ENCODE results near the gene C18orf54.

C18orf54 gene

DNA sequence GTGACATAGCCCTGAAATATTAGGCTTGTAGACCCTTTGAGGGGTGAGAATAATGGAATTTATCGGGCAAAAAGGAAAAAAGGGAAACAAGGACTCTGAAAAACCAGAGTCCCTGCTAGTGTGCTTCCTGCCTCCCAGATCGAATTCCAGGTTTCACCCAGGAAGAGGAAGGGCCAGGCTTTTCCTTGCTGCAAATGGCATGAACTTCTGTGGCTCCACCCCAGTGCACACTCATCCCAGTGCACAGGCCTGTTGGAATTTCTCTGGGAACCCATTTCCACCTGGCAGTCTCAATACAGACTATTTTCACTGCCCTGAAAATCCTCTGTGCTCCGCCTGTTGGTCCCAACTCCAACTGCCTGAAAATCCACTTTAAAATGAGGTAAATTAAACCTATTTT, 29.9 kb downstream of the C18orf54 start:
- DNase-seq = no peak

DNA sequence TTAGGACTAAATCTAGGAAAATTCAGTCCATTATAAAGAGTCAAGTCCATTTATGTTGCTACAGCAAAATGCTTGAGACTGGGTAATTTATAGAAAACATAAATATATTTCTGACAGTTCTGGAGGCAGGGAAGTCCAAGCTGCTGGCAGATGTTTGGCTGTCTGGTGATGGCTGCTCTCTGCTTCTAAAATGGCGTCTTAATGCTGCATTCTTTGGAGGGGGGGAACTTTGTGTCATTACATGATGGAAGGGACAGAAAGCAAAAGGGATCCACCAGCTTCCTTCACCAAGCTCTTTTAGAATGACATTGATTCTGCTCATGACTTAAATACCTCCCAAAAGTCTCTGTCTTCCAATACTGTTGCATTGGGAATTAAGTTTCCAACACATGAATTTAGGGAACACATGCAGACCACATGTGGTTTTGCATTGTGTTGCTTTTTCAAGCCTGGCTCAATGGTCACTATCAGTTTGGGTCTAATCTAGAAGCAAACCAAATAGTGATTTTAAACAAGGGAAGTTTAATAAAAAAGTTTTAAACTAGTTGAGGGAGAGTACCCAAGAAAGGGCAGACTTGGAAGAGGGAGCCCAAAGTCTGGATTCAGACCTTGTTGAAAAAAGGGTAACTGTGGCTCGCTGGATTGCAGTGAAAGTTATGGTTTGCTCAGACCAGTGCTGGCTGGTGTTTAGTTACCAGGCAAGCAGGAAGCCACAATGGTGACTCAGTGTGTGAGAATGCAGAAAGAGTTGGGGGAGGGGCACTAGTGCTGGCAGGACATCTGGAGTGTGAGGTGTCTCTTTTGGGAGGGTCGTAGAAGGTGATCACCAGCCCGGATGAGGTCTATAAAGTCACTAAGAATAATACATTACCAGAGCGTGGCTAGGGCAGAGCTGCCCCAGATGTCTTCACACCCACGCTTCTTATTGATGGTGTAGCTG, 30.8 kb downstream of the C18orf54 start:
- DNase-seq = no peak

DNA sequence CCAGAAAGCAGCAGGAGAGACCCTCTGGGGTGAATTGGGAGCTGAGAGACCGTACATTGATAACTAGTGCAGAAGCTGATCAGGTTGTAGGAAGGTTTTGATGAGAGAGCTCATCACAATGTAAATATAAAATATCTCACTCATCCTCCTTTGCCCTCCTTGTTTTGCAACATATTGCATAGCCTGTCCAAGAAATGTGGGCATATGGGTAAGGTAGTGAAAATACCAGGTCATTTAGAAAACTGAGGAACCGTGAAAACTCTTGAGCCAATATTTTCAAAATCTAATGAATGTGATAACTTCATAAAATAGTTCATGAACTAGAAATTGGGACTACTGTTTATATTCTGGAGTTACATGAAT, 31.4 kb downstream of the C18orf54 start:
- no peak for DNase-seq

DNA sequence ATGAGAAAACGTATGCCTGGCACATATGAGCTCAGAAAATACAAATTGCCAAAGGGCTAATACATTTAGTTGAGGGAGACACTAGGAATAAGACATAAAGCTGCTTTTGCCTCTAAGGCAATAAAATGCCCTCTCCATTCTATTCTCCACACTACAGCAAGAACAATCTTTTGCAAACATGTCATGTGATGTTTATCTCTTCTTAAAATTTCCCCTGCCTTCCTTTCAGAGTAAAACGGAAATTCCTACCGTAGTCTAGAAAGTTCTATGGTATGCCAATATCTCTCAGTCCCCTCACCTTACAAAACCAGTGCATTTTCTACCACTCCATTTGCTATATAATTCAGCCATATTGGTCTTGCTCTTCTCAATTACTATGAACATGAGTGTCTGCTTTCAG, 33.1 kb downstream of the C18orf54 start:
- no peak for DNase-seq

DNA sequence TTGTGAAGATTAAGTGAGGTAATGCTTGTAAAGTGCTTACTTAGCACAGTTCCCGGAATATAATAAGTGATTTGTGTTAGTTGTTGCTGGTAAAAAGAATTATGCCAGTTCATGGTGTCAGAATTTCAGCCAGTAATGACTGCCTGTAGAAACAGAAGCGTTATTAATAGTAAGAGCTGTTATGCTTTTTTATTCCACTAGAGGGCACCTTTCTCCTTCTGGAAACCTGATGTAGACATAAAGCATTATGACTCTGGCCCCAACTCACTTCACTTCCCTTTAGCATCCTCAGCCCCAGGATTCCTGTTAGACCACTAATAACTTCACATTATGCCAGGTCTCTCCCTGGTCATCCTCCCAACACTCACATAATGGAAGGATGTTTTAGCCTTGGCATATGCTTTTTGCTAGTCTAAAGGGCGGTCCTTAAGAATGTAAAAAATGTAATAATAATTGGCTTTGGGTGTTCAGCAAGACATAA, 34.9 kb downstream of the C18orf54 start:
- DNase-seq = no peak

DNA sequence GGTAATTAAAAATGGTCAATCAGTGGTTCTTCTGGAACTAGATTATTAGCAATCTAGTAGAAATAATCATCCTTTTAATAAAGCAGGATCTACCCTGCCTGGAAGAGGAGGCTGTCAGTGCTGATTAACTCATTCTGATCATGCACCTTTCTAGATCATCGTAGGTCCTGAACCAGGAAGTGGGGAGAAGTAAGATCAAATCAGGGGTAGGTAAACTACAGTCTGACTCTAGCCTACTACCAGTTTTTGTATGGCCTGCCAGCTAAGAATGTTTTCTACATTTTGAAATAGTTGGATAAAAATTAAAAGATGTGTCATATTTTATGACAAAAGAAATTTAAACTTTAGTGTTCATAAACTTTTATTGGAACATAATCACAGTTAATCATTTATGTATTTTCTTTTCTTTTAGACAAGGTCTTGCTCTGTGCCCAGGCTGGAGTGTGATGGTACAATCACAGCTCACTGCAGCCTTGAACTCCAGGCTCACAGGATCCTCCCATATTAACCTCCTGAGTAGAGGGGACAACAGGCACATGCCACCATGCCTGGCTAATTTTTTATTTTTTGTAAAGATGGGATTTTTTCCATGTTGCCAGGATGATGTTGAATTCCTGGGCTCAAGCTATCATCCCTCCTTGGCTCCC, 36.1 kb downstream of the C18orf54 start:
- no peak for DNase-seq

DNA sequence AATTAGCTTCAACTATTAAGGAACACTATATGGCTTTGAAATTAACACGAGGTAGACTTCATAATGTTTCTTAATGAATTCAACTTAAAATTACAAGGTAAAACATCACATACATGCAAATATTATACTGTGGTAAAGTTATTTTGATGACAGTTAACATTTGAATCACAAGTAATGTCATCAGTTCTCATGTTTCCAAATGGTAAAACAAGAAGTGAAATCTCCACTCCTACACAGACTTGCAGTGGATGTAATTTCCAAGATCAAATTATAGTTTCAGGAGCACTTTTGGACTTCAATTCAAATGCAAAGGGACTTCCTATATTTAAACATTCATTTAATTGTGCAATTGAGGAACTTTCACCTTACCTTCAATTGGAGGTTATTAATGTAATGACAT, 39.1 kb downstream of the C18orf54 start:
- no peak for DNase-seq

DNA sequence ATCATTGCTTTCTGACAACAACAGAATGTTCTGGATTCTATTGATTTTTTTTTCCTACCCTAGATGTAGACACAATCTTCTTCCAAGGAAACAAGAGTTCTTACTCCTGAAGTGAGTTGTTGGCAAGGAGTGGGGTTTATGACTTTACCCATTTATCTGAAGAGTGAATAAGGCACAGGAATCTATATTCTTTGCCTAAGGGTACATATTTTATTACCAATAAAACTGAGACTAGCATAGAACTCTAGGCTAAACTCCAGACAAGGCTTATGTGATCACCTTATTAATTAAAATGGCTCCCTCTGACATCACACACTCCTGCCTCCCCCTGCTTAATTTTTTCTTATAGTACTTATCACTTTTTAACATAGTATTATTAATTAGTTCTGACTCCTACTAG, 47.6 kb downstream of the C18orf54 start:
- no peak for DNase-seq

DNA sequence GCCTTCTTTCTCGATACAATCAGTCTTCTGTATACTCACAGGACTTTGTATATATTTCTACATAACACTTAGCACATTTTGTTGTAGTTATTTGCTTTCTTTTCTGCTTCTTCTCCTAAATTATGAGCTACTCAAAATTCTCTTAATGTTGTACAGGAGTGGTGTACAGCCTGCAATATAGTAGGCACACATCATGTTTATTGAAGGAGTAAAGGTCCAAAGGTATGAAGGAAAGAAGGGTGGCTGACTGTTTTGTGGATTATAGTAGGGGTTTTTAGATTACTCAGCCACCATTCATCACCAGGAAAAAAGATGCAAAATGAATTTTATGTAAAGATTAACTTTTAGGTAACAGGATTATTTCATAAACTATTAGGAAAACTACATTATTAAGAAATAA, 54.1 kb downstream of the C18orf54 start:
- no peak for DNase-seq

DNA sequence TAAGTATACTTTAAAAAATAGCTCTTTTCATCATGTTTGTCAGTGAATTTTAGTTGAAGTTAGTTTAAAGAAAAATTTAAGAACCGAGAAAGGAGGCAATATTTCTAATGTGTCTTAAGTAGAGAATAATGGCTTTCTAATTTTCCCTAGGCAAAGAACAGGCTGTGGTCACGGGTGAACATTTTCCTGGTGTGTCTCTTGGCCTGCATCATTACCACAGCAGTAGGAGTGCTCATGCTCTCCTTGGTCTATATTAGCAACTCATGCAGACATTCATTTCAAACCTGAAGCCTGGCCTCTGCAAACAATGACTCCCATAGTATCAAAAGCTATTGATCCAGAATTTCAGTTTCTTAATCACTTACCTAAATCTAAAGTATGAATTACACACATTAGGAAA, 57.4 kb downstream of the C18orf54 start:
- DNase-seq = no peak

DNA sequence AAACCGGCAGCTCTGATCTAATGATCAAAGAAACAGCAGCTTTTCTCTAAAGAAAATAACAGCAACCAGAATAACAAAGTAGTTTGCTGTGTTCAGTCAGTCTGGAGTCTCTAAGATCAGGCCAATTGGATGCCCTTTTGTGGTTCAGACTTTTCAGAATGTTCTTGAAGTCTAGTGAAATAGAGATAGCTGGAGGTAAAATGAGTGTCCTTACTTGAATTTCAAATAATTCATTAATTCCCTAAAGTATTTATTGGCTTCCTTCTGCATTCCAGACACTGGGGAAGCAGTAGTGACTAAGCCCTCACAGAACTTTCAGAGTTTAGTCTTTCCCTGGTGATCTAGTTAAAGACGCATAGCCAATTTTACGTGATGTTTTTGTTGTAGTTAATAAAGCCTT, 58.7 kb downstream of the C18orf54 start:
- DNase-seq = no peak

DNA sequence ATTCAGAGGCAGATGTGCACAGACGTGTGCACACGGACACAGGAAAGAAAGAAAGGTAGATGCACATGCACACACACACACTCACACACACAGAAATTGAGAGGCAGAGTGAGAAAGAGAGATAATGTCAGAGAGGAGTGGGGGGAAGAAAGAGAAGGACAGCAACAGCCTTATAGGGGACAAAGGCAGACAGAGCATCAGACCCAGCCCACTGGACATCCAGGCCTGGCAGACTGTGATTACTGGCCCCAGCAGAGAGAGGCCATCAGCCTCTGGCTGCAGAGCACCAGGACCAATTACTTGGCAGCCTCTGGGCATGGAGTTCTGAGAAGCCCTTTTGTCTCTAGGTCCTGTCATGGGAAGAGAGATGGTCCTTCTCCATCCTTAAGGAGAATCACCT, 66.1 kb downstream of the C18orf54 start:
- no peak for DNase-seq

DNA sequence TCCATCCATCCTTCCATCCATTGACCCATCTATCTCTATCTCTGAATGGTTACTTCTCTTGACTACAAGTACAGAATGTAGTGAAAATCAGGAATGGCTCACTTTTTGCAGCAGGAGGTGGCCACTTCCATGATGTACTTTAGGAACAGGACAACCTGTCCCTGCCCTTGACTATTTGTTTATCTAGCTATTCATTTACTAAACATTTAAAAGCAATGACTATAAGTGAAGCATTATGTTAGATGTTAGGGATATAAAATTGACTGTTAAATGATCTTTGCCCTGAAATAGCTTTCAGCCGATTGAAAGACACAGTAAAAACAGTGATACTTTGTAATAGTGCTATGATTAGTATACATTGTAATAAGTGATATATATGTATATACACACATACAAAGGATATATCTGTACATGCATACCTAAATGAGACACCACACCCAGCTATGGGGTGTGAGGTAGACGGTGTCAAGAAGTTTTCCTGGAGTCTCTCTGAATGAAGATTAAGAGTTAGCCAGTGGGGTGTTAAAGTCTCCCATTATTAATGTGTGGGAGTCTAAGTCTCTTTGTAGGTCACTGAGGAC, 68.5 kb downstream of the C18orf54 start:
- no peak for DNase-seq

Data from activated effector memory CD4-positive, alpha-beta T cell treated with anti-CD3 and anti-CD28 coated beads, Interleukin-2, amount 50 U/mL, for 16 hours (primary cell).